Liver (tissue), 9 donors: ENCODE measurements around the gene ATP4A. TPM values are rescaled to one million over a fixed set of nuclear protein-coding genes. Genes with fewer than 3 reads are reported as not detected.

Experiments used
- DNase-seq: peaks from one replicate; pipeline ENCODE4 v3.0.0-alpha.2; 2017; ENCODE audit warnings: low spot score
- H3K27ac ChIP-seq, 2 donors: one replicate each; pipeline ENCODE4 v1.7.0; 2013; ENCODE audit warnings: inconsistent platforms in 2 of 2, low read length in 2 of 2, control low read depth in 1 of 2, low read depth in 1 of 2, mild to moderate bottlenecking in 1 of 2
- H3K27me3 ChIP-seq, 4 donors: one replicate each; pipeline versions ENCODE4 v1.6.1 to v1.7.0; 2013; ENCODE audit warnings: low read length in 3 of 4, inconsistent platforms in 1 of 4, mild to moderate bottlenecking in 1 of 4, moderate library complexity in 1 of 4; ENCODE audit not compliant: control insufficient read depth in 4 of 4, insufficient read depth in 4 of 4
- H3K36me3 ChIP-seq, 4 donors: one replicate each; pipeline versions ENCODE4 v1.6.1 to v1.7.0; 2013; ENCODE audit warnings: low read length in 3 of 4, mild to moderate bottlenecking in 3 of 4, low read depth in 1 of 4, moderate library complexity in 1 of 4; ENCODE audit not compliant: control insufficient read depth in 4 of 4, insufficient read depth in 3 of 4
- H3K4me1 ChIP-seq, 4 donors: one replicate each; pipeline versions ENCODE4 v1.6.1 to v1.7.0; 2013; ENCODE audit warnings: low read length in 3 of 4, mild to moderate bottlenecking in 3 of 4, moderate library complexity in 1 of 4; ENCODE audit not compliant: control insufficient read depth in 4 of 4, insufficient read depth in 4 of 4
- H3K4me3 ChIP-seq, 3 donors: one replicate each; pipeline versions ENCODE4 v1.6.1 to v1.7.0; 2013; ENCODE audit warnings: low read length in 3 of 3, control low read depth in 1 of 3, low read depth in 1 of 3, mild to moderate bottlenecking in 1 of 3
- H3K9ac ChIP-seq, 2 donors: one replicate each; pipeline ENCODE4 v1.7.0; 2013; ENCODE audit warnings: low read length in 2 of 2, mild to moderate bottlenecking in 2 of 2, moderate library complexity in 2 of 2, control low read depth in 1 of 2, low read depth in 1 of 2
- H3K9me3 ChIP-seq, 4 donors: one replicate each; pipeline versions ENCODE4 v1.6.1 to v1.7.0; 2013; ENCODE audit warnings: low read length in 3 of 4; ENCODE audit not compliant: control insufficient read depth in 4 of 4
- ATF3 ChIP-seq: IDR thresholded peaks from 2 replicates; pipeline ENCODE4 v1.6.1; 2016; ENCODE audit warnings: antibody characterized with exemption
- EGR1 ChIP-seq, 2 donors: IDR thresholded peaks; 2 replicates each; pipeline ENCODE4 v1.6.1; 2016 to 2018; ENCODE audit warnings: antibody characterized with exemption in 2 of 2, low read depth in 2 of 2
- FOXA1 ChIP-seq: IDR thresholded peaks from 2 replicates; pipeline ENCODE4 v1.6.1; 2016; ENCODE audit warnings: antibody characterized with exemption
- FOXA2 ChIP-seq: IDR thresholded peaks from 2 replicates; pipeline ENCODE4 v1.6.1; 2016; ENCODE audit warnings: antibody characterized with exemption
- GABPA ChIP-seq, 2 donors: IDR thresholded peaks in 1 of 2; conservative IDR thresholded peaks in 1 of 2; 2 replicates each; pipeline ENCODE4 v1.6.1; 2016; ENCODE audit warnings: antibody characterized with exemption in 2 of 2, mild to moderate bottlenecking in 1 of 2, moderate library complexity in 1 of 2
- HNF4A ChIP-seq, 2 donors: conservative IDR thresholded peaks; 2 replicates each; pipeline ENCODE4 v1.6.1; 2016; ENCODE audit warnings: antibody characterized with exemption in 2 of 2, mild to moderate bottlenecking in 2 of 2
- HNF4G ChIP-seq: IDR thresholded peaks from 2 replicates; pipeline ENCODE4 v1.6.1; 2016; ENCODE audit warnings: antibody characterized with exemption
- JUND ChIP-seq, 2 donors: IDR thresholded peaks; 2 replicates each; pipeline ENCODE4 v1.6.1; 2016; ENCODE audit warnings: antibody characterized with exemption in 2 of 2
- MAX ChIP-seq: IDR thresholded peaks from 2 replicates; pipeline ENCODE4 v1.6.1; 2016; ENCODE audit warnings: antibody characterized with exemption
- NR2F2 ChIP-seq: IDR thresholded peaks from 2 replicates; pipeline ENCODE4 v1.6.1; 2016; ENCODE audit warnings: antibody characterized with exemption
- RAD21 ChIP-seq, 2 donors: IDR thresholded peaks; 2 replicates each; pipeline ENCODE4 v1.6.1; 2016; ENCODE audit warnings: antibody characterized with exemption in 2 of 2, mild to moderate bottlenecking in 2 of 2
- REST ChIP-seq: IDR thresholded peaks from 2 replicates; pipeline ENCODE4 v1.6.1; 2016; ENCODE audit warnings: antibody characterized with exemption, mild to moderate bottlenecking
- RXRA ChIP-seq, 2 donors: IDR thresholded peaks; 2 replicates each; pipeline ENCODE4 v1.6.1; 2017 to 2018; ENCODE audit warnings: antibody characterized with exemption in 2 of 2, mild to moderate bottlenecking in 1 of 2
- SP1 ChIP-seq: IDR thresholded peaks from 2 replicates; pipeline ENCODE4 v1.6.1; 2018; ENCODE audit warnings: antibody characterized with exemption, mild to moderate bottlenecking
- TAF1 ChIP-seq: conservative IDR thresholded peaks from 2 replicates; pipeline ENCODE4 v1.6.1; 2016; ENCODE audit warnings: antibody characterized with exemption, mild to moderate bottlenecking
- YY1 ChIP-seq: IDR thresholded peaks from 2 replicates; pipeline ENCODE4 v1.6.1; 2016; ENCODE audit warnings: antibody characterized with exemption, mild to moderate bottlenecking
- WGBS: extraction: QIAGEN DNeasy Blood & Tissue Kit; methylation state at CpG from one replicate; pipeline ENCODE4 v1.1.7; 2013; 5-methylcytosine and 5-hydroxymethylcytosine counted together
- polyA plus RNA-seq, 2 donors: library from polyadenylated mRNA; stranded (reverse) in 1 of 2; unstranded in 1 of 2; fragments of 200-250 nt in 1 of 2; fragments of >200 nt in 1 of 2; fragmentation: Nextera tagmentation in 1 of 2; extraction: Ambion mirVana in 1 of 2; gene quantifications; one replicate each; pipeline versions ENCODE4 v1.2.1 to v1.2.3, GENCODE V29; 2013 to 2015
- total RNA-seq, 2 donors: library from RNA; depleted of rRNA; stranded (reverse); fragments of >200 nt; gene quantifications; one replicate each; pipeline ENCODE4 v1.2.3, GENCODE V29; 2014
- TF ChIP-seq, protein P1 (sequence below): fragments of 150-350 bp; IDR thresholded peaks from 2 replicates; pipeline ENCODE4 v1.5.1; 2017; ENCODE audit warnings: improper control_type of control experiment, low read depth, low read length; ENCODE audit not compliant: missing input control
- TF ChIP-seq, protein P2 (sequence below): IDR thresholded peaks from 2 replicates; pipeline ENCODE4 v1.6.1; 2016; ENCODE audit warnings: antibody characterized with exemption
- donor health status: healthy.
- donor health status: healthy.
- donor health status: healthy.
- donor health status: healthy.
- donor health status: healthy.

ATP4A gene
- total and polyA plus RNA-seq, 4 donors: not detected

- 75% methylated on average over 4 of the region's 4 CpGs for WGBS
Measured at GRCh38 chr19:35525873-35526272, 37.6 kb downstream of the ATP4A start.

More at GRCh38 chr19:35525873-35526272, 37.6 kb downstream of the ATP4A start:
- no peak overlapping the region for H3K27ac ChIP-seq
- TF ChIP-seq HNF4A (conservative IDR thresholded peaks at IDR 0.05): no peak
- TF ChIP-seq, protein P1, sequence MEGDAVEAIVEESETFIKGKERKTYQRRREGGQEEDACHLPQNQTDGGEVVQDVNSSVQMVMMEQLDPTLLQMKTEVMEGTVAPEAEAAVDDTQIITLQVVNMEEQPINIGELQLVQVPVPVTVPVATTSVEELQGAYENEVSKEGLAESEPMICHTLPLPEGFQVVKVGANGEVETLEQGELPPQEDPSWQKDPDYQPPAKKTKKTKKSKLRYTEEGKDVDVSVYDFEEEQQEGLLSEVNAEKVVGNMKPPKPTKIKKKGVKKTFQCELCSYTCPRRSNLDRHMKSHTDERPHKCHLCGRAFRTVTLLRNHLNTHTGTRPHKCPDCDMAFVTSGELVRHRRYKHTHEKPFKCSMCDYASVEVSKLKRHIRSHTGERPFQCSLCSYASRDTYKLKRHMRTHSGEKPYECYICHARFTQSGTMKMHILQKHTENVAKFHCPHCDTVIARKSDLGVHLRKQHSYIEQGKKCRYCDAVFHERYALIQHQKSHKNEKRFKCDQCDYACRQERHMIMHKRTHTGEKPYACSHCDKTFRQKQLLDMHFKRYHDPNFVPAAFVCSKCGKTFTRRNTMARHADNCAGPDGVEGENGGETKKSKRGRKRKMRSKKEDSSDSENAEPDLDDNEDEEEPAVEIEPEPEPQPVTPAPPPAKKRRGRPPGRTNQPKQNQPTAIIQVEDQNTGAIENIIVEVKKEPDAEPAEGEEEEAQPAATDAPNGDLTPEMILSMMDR: no peak
- TF ChIP-seq FOXA1: no peak
- no peak for TF ChIP-seq RXRA (IDR thresholded peaks at IDR 0.05)
- TF ChIP-seq ATF3: no peak
- no peak for TF ChIP-seq HNF4G
- no peak for TF ChIP-seq FOXA2
- no peak for TF ChIP-seq RAD21 (IDR thresholded peaks at IDR 0.05)
- no peak for TF ChIP-seq SP1
- no peak for TF ChIP-seq GABPA (IDR thresholded peaks at IDR 0.05 in 1 of 2, conservative IDR thresholded peaks at IDR 0.05 in 1 of 2)
- TF ChIP-seq JUND (IDR thresholded peaks at IDR 0.05): no peak
- no peak for TF ChIP-seq YY1
- no peak for TF ChIP-seq TAF1
- TF ChIP-seq REST: no peak
- TF ChIP-seq EGR1 (IDR thresholded peaks at IDR 0.05; ENCODE audit: low read depth in 2 of 2): no peak
- TF ChIP-seq NR2F2: no peak
- TF ChIP-seq, protein P2, sequence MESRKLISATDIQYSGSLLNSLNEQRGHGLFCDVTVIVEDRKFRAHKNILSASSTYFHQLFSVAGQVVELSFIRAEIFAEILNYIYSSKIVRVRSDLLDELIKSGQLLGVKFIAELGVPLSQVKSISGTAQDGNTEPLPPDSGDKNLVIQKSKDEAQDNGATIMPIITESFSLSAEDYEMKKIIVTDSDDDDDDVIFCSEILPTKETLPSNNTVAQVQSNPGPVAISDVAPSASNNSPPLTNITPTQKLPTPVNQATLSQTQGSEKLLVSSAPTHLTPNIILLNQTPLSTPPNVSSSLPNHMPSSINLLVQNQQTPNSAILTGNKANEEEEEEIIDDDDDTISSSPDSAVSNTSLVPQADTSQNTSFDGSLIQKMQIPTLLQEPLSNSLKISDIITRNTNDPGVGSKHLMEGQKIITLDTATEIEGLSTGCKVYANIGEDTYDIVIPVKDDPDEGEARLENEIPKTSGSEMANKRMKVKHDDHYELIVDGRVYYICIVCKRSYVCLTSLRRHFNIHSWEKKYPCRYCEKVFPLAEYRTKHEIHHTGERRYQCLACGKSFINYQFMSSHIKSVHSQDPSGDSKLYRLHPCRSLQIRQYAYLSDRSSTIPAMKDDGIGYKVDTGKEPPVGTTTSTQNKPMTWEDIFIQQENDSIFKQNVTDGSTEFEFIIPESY: no peak
- TF ChIP-seq MAX: no peak
- H3K4me1 ChIP-seq: no peaks in the 10 kb centered on the region
- H3K9ac ChIP-seq: no peak overlapping the region
- H3K9me3 ChIP-seq: no peaks in the 10 kb centered on the region
- no peak for DNase-seq
- no peaks in the 10 kb centered on the region for H3K36me3 ChIP-seq
- H3K27me3 ChIP-seq: peaks cover 0 to 3% (median 0%) of the 10 kb centered on the region in 4 donors
- H3K4me3 ChIP-seq: no peak overlapping the region
